Esophagus muscularis mucosa (tissue), 4 donors: Measurements from ENCODE around the gene ZNF524. TPM values are rescaled to one million over a fixed set of nuclear protein-coding genes. Genes with fewer than 3 reads are reported as not detected.

Experiments
- DNase-seq: peaks from one replicate; pipeline ENCODE4 v3.0.0-alpha.2; 2017; ENCODE audit errors: extremely low spot score
- H3K27ac ChIP-seq, 4 donors: fragments of 200-600 bp; sonication (generic); replicated peaks in 1 of 4; 1 replicate in 3 of 4; 2 replicates in 1 of 4; pipeline ENCODE4 v1.5.1; 2016 to 2019; ENCODE audit warnings: mild to moderate bottlenecking in 1 of 4
- H3K27me3 ChIP-seq, 4 donors: fragments of 200-600 bp; sonication (generic); one replicate each; pipeline versions ENCODE4 v1.5.1 to v1.6.0; 2016 to 2019
- H3K36me3 ChIP-seq, 4 donors: fragments of 200-600 bp; sonication (generic); one replicate each; pipeline ENCODE4 v1.5.1; 2016 to 2019
- H3K4me1 ChIP-seq, 4 donors: fragments of 200-600 bp; sonication (generic); one replicate each; pipeline ENCODE4 v1.5.1; 2016 to 2019
- H3K4me3 ChIP-seq, 4 donors: fragments of 200-600 bp; sonication (generic); 1 replicate in 2 of 4; 2 replicates in 2 of 4; pipeline ENCODE4 v1.5.1; 2016 to 2019; ENCODE audit warnings: mild to moderate bottlenecking in 4 of 4, moderate library complexity in 1 of 4
- H3K9me3 ChIP-seq, 4 donors: fragments of 200-600 bp; sonication (generic); 1 replicate in 3 of 4; 2 replicates in 1 of 4; pipeline ENCODE4 v1.5.1; 2016 to 2019
- CTCF ChIP-seq, 3 experiments: fragments of 200-600 bp in 2 of 3; fragments of 450-650 bp in 1 of 3; sonication (generic) in 2 of 3; IDR thresholded peaks; one replicate each; pipeline ENCODE4 v1.5.1; 2017 to 2019; ENCODE audit warnings: antibody characterized with exemption in 3 of 3, mild to moderate bottlenecking in 2 of 3, moderate library complexity in 1 of 3
- EP300 ChIP-seq: sonication (generic); formaldehyde crosslinking; IDR thresholded peaks from one replicate; pipeline ENCODE4 v1.6.1; 2017; ENCODE audit warnings: antibody characterized with exemption
- POLR2A ChIP-seq: fragments of 450-650 bp; IDR thresholded peaks from one replicate; pipeline ENCODE4 v1.6.1; 2017; ENCODE audit warnings: antibody characterized with exemption, moderate library complexity, mild to moderate bottlenecking, low read depth
- POLR2AphosphoS5 ChIP-seq, 2 donors: sonication (generic); formaldehyde crosslinking; IDR thresholded peaks; one replicate each; pipeline ENCODE4 v1.6.1; 2017; ENCODE audit warnings: antibody characterized with exemption in 2 of 2
- WGBS: methylation state at CpG from one replicate; pipeline ENCODE4 v1.1.5; 2018; 5-methylcytosine and 5-hydroxymethylcytosine counted together
- intact Hi-C: fragments of 100-400 bp; cut with DNase I; formaldehyde crosslinking; loops from one replicate; pipeline ENCODE4 v1.15.1; 2023
- total RNA-seq, 4 donors: library from RNA; depleted of rRNA; stranded (reverse); fragments of >200 nt; gene quantifications; one replicate each; pipeline versions ENCODE4 v1.1.0 to v1.2.1, GENCODE V29; 2016

The ZNF524 gene
- total RNA-seq, 4 donors from 2014 or later, result 20.5 to 36.2 (median 27.9) TPM

- TF ChIP-seq EP300 (no peak), POLR2AphosphoS5 (IDR thresholded peaks at IDR 0.05) (no peak), CTCF (IDR thresholded peaks at IDR 0.05) (no peak), POLR2A (no peak)
- peaks cover 0 to 5% (median 3%) of the 10 kb centered on the region in 4 donors for H3K4me1 ChIP-seq
- DNase-seq, result no peak
- peaks cover 0 to 4% (median 0%) of the 10 kb centered on the region in 4 donors for H3K27me3 ChIP-seq
- intact Hi-C loops, result no loop called here
- 91% methylated on average over 17 of the region's 73 CpGs for WGBS
- H3K27ac ChIP-seq, result no peak overlapping the region
- no peaks in the 10 kb centered on the region for H3K9me3 ChIP-seq
- H3K4me3 ChIP-seq, result no peak overlapping the region
- H3K36me3 ChIP-seq, result peaks cover 9 to 57% (median 47%) of the 10 kb centered on the region in 4 donors
Measured at GRCh38 chr19:55592391-55593090, 7.5 kb upstream of the ZNF524 start.

- H3K36me3 ChIP-seq, result peaks cover 9 to 59% (median 49%) of the 10 kb centered on the region in 4 donors
- peaks cover 0 to 2% (median under 1%) of the 10 kb centered on the region in 4 donors for H3K4me1 ChIP-seq
- H3K9me3 ChIP-seq, result no peaks in the 10 kb centered on the region
- TF ChIP-seq POLR2A (no peak), POLR2AphosphoS5 (IDR thresholded peaks at IDR 0.05) (no peak), EP300 (no peak), CTCF (IDR thresholded peaks at IDR 0.05) (no peak)
- 78% methylated on average over 27 of the region's 68 CpGs for WGBS
- DNase-seq, result no peak
- H3K27ac ChIP-seq, result no peak overlapping the region
- no peak overlapping the region for H3K4me3 ChIP-seq
- H3K27me3 ChIP-seq, result peaks cover 0 to 4% (median 0%) of the 10 kb centered on the region in 4 donors
- intact Hi-C loops, result no loop called here
Measured at GRCh38 chr19:55593096-55593772, 6.9 kb upstream of the ZNF524 start.

GRCh38 chr19:55594996-55595545 is 5.0 kb upstream of the ZNF524 start:
- WGBS, result 81% methylated on average over 4 of the region's 4 CpGs
- no peak for DNase-seq
- Histone ChIP-seq H3K9me3 (no peaks in the 10 kb centered on the region), H3K4me1 (peaks cover 0 to 10% (median 6%) of the 10 kb centered on the region in 4 donors), H3K27me3 (peaks cover 0 to 4% (median 0%) of the 10 kb centered on the region in 4 donors), H3K27ac (no peak overlapping the region), H3K4me3 (no peak overlapping the region), H3K36me3 (peaks cover 9 to 59% (median 49%) of the 10 kb centered on the region in 4 donors)
- TF ChIP-seq POLR2AphosphoS5 (IDR thresholded peaks at IDR 0.05) (no peak), EP300 (no peak), POLR2A (no peak), CTCF (IDR thresholded peaks at IDR 0.05) (no peak)
- intact Hi-C loops, result no loop called here

GRCh38 chr19:55596304-55596703 is 3.8 kb upstream of the ZNF524 start:
- intact Hi-C loops, result no loop called here
- Histone ChIP-seq H3K27ac (no peak overlapping the region), H3K9me3 (no peaks in the 10 kb centered on the region), H3K4me1 (peaks cover 7 to 20% (median 13%) of the 10 kb centered on the region in 4 donors), H3K4me3 (no peak overlapping the region), H3K36me3 (peaks cover 9 to 59% (median 49%) of the 10 kb centered on the region in 4 donors), H3K27me3 (no peaks in the 10 kb centered on the region)
- DNase-seq, result no peak
- WGBS, result 97% methylated on average over 3 of the region's 3 CpGs
- no peak for TF ChIP-seq CTCF (IDR thresholded peaks at IDR 0.05)
- no peak for TF ChIP-seq POLR2A
- TF ChIP-seq EP300, result no peak
- no peak for TF ChIP-seq POLR2AphosphoS5 (IDR thresholded peaks at IDR 0.05)
